Measurements from ENCODE around the gene SLCO3A1. TPM values are rescaled to one million over a fixed set of nuclear protein-coding genes. Genes with fewer than 3 reads are reported as not detected.

SLCO3A1 gene
- total RNA-seq, 1 donor from 2014 or later, result 42.5 TPM

DNA sequence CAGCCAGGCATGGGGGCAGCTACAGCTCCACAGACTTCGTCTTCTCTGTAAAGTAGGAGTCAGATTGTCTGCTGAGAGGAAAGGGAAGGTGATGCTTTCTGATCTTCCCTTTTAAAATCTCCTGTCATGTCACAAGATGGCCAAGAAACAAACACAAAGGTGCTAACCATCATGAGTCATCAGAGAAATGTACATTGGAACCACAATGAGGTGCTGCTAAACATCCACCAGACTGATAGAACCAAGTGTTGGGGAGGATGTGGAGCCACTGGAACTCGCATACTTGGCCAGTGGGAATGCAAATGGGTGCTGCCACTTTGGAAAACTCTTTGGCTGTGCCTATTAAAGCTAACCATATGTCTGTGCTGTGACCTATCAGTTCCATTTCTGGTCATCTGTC, 268.8 kb downstream of the SLCO3A1 start:
- Histone ChIP-seq H3K36me3 (peaks cover 47% of the 10 kb centered on the region), H3K27me3 (ENCODE audit: low read depth) (no peaks in the 10 kb centered on the region), H3K27ac (no peak overlapping the region), H3K9me3 (no peaks in the 10 kb centered on the region), H3K4me1 (peaks cover 3% of the 10 kb centered on the region), H3K4me3 (no peak overlapping the region)
- ATAC-seq (no peak), DNase-seq (no peak)
- TF ChIP-seq CTCF (IDR thresholded peaks at IDR 0.05), result no peak
- intact Hi-C loops (cut with DNase I), result no loop called here

DNA sequence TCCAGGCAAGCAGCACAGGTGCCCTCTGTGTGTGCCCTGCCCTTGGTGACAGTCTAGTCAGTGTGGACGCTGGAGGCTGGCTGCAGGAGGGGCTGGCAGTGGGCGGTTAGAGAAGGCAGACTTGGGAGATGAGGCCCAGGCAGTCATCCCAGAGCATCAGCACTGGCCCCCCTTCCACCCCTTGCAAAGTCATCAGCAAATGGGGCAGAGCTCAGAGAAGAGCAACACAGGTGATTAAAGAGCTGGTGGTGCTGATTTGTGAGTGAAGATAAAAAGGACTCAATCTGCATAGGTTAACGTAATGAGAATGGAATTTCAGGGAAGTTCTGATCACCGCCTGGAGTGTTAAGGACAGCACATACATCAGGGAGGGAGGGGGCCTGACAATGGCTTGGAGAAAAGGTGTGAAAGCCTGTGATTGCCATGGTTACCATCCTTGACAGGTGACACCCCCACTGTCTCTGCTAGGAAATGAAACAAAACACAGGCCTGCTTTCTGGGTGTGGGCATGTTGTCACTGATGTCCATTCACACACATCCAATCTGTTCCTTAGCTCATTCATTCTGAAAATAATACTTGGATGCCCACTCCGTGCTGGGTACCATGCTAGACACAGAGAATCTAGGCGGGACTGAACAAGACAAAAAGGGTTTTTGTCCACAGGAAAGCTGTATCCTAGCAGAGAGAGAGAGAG, 270.6 kb downstream of the SLCO3A1 start:
- intact Hi-C loops (cut with DNase I), result no loop called here
- Histone ChIP-seq H3K27me3 (ENCODE audit: low read depth) (no peaks in the 10 kb centered on the region), H3K4me3 (no peak overlapping the region), H3K9me3 (no peaks in the 10 kb centered on the region), H3K27ac (no peak overlapping the region), H3K4me1 (no peaks in the 10 kb centered on the region), H3K36me3 (peaks cover 65% of the 10 kb centered on the region)
- no peak for TF ChIP-seq CTCF (IDR thresholded peaks at IDR 0.05)
- ATAC-seq (no peak), DNase-seq (no peak)

DNA sequence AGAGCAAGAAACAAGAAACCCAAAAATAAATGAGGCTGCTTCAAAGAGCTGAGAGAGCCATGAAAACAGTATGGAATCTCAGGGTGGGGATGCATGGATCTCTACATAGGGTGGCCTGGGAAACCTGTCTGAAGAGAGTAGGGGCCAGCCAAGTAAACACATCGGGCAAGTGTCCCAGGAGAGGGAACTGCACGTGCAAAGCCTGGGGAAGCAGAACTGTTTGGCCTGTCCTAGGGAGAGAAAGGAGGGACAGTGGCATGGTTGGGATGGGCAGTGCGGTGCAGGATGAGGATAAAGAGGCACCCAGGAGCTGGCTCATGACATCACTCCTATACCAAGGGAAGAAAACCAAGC, 271.1 kb downstream of the SLCO3A1 start:
- intact Hi-C loops (cut with DNase I), result no loop called here

GRCh38 chr15:92128788-92129187, 275.3 kb downstream of the SLCO3A1 start:
- Histone ChIP-seq H3K36me3 (peaks cover 88% of the 10 kb centered on the region), H3K27ac (no peak overlapping the region), H3K4me1 (no peaks in the 10 kb centered on the region), H3K4me3 (no peak overlapping the region), H3K9me3 (no peaks in the 10 kb centered on the region), H3K27me3 (ENCODE audit: low read depth) (no peaks in the 10 kb centered on the region)
- intact Hi-C loops (cut with DNase I), result no loop called here
- DNase-seq (no peak), ATAC-seq (no peak)
- no peak for TF ChIP-seq CTCF (IDR thresholded peaks at IDR 0.05)

More for the DNA sequence above, 271.1 kb downstream of the SLCO3A1 start:
- H3K27ac ChIP-seq, result no peak overlapping the region
- H3K27me3 ChIP-seq (ENCODE audit: low read depth), result no peaks in the 10 kb centered on the region
- DNase-seq (no peak), ATAC-seq (no peak)
- H3K9me3 ChIP-seq, result no peaks in the 10 kb centered on the region
- TF ChIP-seq CTCF (IDR thresholded peaks at IDR 0.05), result no peak
- H3K36me3 ChIP-seq, result peaks cover 71% of the 10 kb centered on the region
- H3K4me3 ChIP-seq, result no peak overlapping the region
- H3K4me1 ChIP-seq, result no peaks in the 10 kb centered on the region

- H3K36me3 ChIP-seq, result peaks cover 95% of the 10 kb centered on the region
- H3K4me1 ChIP-seq, result no peaks in the 10 kb centered on the region
- intact Hi-C loops (cut with DNase I), result no loop called here
- no peak overlapping the region for H3K4me3 ChIP-seq
- ATAC-seq, result no peak
- no peak overlapping the region for H3K27ac ChIP-seq
- no peaks in the 10 kb centered on the region for H3K27me3 ChIP-seq (ENCODE audit: low read depth)
- H3K9me3 ChIP-seq, result no peaks in the 10 kb centered on the region
- DNase-seq, result no peak
- no peak for TF ChIP-seq CTCF (IDR thresholded peaks at IDR 0.05)
These were observed 276.7 kb downstream of the SLCO3A1 start for GRCh38 chr15:92130244-92130643.
